ENCODE measurements around the gene STYXL2. TPM values are rescaled to one million over a fixed set of nuclear protein-coding genes. Genes with fewer than 3 reads are reported as not detected.

STYXL2 gene
- total and polyA plus RNA-seq, 2 of the 4 experiments (the other 2 are of a cell fraction), result not detected

GRCh38 chr1:167071286-167071685, 22.6 kb upstream of the STYXL2 start:
- 71% methylated on average over 5 of the region's 8 CpGs; no CpG with 5 or more reads in 1 of the 2 experiments for WGBS, 2 experiments (ENCODE audit: extremely low coverage in 2 of 2, insufficient read length in 1 of 2)

More at GRCh38 chr1:167071286-167071685, 22.6 kb upstream of the STYXL2 start:
- H2BK120ac ChIP-seq (ENCODE audit: low read depth, low read length), result no peak overlapping the region
- no peak overlapping the region for H3K14ac ChIP-seq (replicated peaks; ENCODE audit: low read depth, low read length)
- no peak overlapping the region for H4K91ac ChIP-seq (ENCODE audit: insufficient read depth, low read depth, low read length)
- no peak overlapping the region for H2BK5ac ChIP-seq (ENCODE audit: low read depth, low read length, poor library complexity, severe bottlenecking)
- no peak overlapping the region for H2BK15ac ChIP-seq (ENCODE audit: low read depth, low read length)
- DNase-seq (no peak), ATAC-seq (ENCODE audit: low read depth) (no peak)
- no peak overlapping the region for H4K5ac ChIP-seq (ENCODE audit: low read depth, low read length)
- no peaks in the 10 kb centered on the region for H3K9me3 ChIP-seq (ENCODE audit: control insufficient read depth, insufficient read depth, low read length)
- BruUV-seq (replicated peaks), result no TSS peak
- no peaks in the 10 kb centered on the region for H3K79me1 ChIP-seq (ENCODE audit: low read depth in 1 of 2, low read length in 2 of 2)
- in situ Hi-C loops (cut with MboI; ENCODE audit: low sequenced_read_pairs) (no loop called here), dilution Hi-C loops (cut with HindIII; ENCODE audit: low sequenced_read_pairs, unreplicated experiment) (no loop called here), intact Hi-C loops (cut with micrococcal nuclease) (no loop called here)
- H2AK5ac ChIP-seq (ENCODE audit: low read depth, low read length), result no peak overlapping the region
- no peak overlapping the region for H2BK20ac ChIP-seq (ENCODE audit: low read depth, low read length)
- POLR2A ChIA-PET (ENCODE audit: unreplicated experiment), result interaction anchor here (0.6 kb wide), 1 partner anchor 472 kb away, joined by 3 read pairs; no protein-coding TSS in a partner anchor
- no peak overlapping the region for H3K23ac ChIP-seq (ENCODE audit: low read depth, low read length)
- no peak overlapping the region for H2AK9ac ChIP-seq (replicated peaks; ENCODE audit: low read depth, low read length, poor library complexity)
- no peaks in the 10 kb centered on the region for H4K20me1 ChIP-seq (ENCODE audit: insufficient read depth, low read length)
- H3K56ac ChIP-seq (ENCODE audit: extremely low read depth, insufficient read depth, low read length), result no peak overlapping the region
- no peak overlapping the region for H3K4me2 ChIP-seq (ENCODE audit: low read depth, low read length)
- H3K36me3 ChIP-seq (ENCODE audit: control insufficient read depth, insufficient read depth, low read length), result no peaks in the 10 kb centered on the region
- H3K27ac ChIP-seq (ENCODE audit: insufficient read depth, low read length), result no peak overlapping the region
- no peak overlapping the region for H2AFZ ChIP-seq (replicated peaks; ENCODE audit: low read length, poor library complexity)
- no peak overlapping the region for H3K9ac ChIP-seq (ENCODE audit: low read depth, low read length)
- no peak for TF ChIP-seq FOS (IDR thresholded peaks at IDR 0.05; ENCODE audit: low read depth, low read length)
- no peak overlapping the region for H3K4me3 ChIP-seq (ENCODE audit: insufficient read depth, low read depth, low read length)
- no peaks in the 10 kb centered on the region for H3K4me1 ChIP-seq (ENCODE audit: control insufficient read depth, insufficient read depth, low read length)
- H3K9me1 ChIP-seq (ENCODE audit: insufficient read depth, low read length), result no peaks in the 10 kb centered on the region
- no peak overlapping the region for H3K18ac ChIP-seq (ENCODE audit: low read depth, low read length)
- H4K8ac ChIP-seq (ENCODE audit: low read depth in 2 of 2, low read length in 2 of 2), result no peak overlapping the region
- H3K27me3 ChIP-seq (ENCODE audit: control insufficient read depth, insufficient read depth, low read length), result peaks cover 5% of the 10 kb centered on the region
- no peak overlapping the region for H3K4ac ChIP-seq (ENCODE audit: low read depth, low read length)
- CTCF ChIA-PET, result interaction anchor here (1.0 kb wide), 1 partner anchor 12 kb away, joined by 3 read pairs; no protein-coding TSS in a partner anchor

All from IMR-90 (cell line).